Duodenal mucosa (tissue), 2 donors: ENCODE data around the gene RPS8.
"Not testable (repeated sequence)": the region's sequence is repeated elsewhere in the genome, so short reads cannot be mapped to it uniquely, and the experiment has no call there.

Source experiments
- H3K27ac ChIP-seq: one replicate; pipeline ENCODE4 v1.7.0; 2013; ENCODE audit warnings: low read depth, low read length
- H3K27me3 ChIP-seq, 2 donors: one replicate each; pipeline ENCODE4 v1.7.0; 2013; ENCODE audit warnings: low read length in 2 of 2, control low read depth in 1 of 2; ENCODE audit not compliant: insufficient read depth in 2 of 2, control insufficient read depth in 1 of 2
- H3K36me3 ChIP-seq, 2 donors: one replicate each; pipeline ENCODE4 v1.7.0; 2013; ENCODE audit warnings: low read length in 2 of 2, control low read depth in 1 of 2; ENCODE audit not compliant: insufficient read depth in 2 of 2, control insufficient read depth in 1 of 2
- H3K4me1 ChIP-seq, 2 donors: one replicate each; pipeline ENCODE4 v1.7.0; 2013; ENCODE audit warnings: low read length in 2 of 2, control low read depth in 1 of 2; ENCODE audit not compliant: insufficient read depth in 2 of 2, control insufficient read depth in 1 of 2
- H3K4me3 ChIP-seq, 2 donors: one replicate each; pipeline ENCODE4 v1.7.0; 2013; ENCODE audit warnings: low read length in 2 of 2, low read depth in 1 of 2
- H3K9ac ChIP-seq, 2 donors: one replicate each; pipeline ENCODE4 v1.7.0; 2013; ENCODE audit warnings: low read length in 2 of 2, low read depth in 1 of 2
- H3K9me3 ChIP-seq, 2 donors: one replicate each; pipeline ENCODE4 v1.7.0; 2013; ENCODE audit warnings: low read length in 2 of 2, control low read depth in 1 of 2; ENCODE audit not compliant: control insufficient read depth in 1 of 2

The RPS8 gene

GRCh38 chr1:44775078-44775929 is at the start of gene RPS8:
TSS of gene RPS8 (plus strand) at chr1:44775540. CDS start at chr1:44775597, 57 bp downstream.
- peak within 1 kb of the TSS; percentile 87 for H3K27ac ChIP-seq
- H3K9me3 ChIP-seq = no peaks in the 10 kb centered on the region
- peak within 1 kb of the TSS; percentile 93 to 99 for H3K9ac ChIP-seq
- no peaks in the 10 kb centered on the region for H3K27me3 ChIP-seq
- H3K36me3 ChIP-seq = peaks cover 9 to 36% of the 10 kb centered on the region in 2 donors
- H3K4me3 ChIP-seq = peak within 1 kb of the TSS; percentile 90 to 98
- peaks cover 21% of the 10 kb centered on the region in 2 donors for H3K4me1 ChIP-seq

DNA sequence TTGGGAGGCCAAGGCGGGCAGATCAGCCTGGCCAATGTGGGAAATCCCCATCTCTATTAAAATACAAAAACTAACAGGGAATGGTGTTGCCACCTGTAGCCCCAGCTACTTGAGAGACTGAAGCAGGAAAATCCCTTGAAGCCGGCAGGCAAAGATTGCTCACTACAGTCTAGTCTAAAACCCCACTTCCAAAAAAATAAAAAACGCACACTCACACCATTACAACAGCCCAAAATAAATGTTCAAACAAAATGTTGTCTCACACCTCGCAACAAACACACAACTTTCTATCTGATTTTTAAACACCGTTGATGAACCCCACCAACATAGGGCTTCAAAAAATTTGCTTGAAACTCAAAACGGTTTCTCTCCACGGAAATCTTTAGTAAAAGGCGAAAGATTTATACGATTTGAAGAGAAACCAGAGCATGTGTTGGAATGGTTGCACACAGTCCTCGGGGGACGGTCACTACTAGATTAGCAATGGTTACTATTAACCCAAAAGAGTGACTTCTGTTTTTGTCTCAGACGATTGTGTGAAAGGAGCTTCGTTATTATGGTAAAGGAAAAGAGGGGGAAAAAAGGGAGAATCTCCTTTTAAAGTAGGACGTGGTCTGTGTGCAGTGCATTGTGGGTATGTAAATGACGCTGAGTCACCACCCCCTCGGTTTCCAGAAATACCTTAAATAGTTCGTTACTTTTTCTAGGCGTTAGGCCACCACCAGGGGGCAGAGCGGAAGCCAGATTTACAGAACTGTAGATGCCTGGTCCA is 44.4 kb upstream of the RPS8 start, which contains the start of gene RNU5D-1:
TSS of gene RNU5D-1 (minus strand) at position 430 of the 772 bp plus-strand sequence.
- Histone ChIP-seq H3K4me3 (peak within 1 kb of the TSS; percentile 40 to 48), H3K9ac (peak within 1 kb of the TSS; percentile 45 to 69), H3K27ac (peak within 1 kb of the TSS; percentile 94), H3K4me1 (peaks cover 5 to 8% of the 10 kb centered on the region in 2 donors), H3K27me3 (no peaks in the 10 kb centered on the region), H3K36me3 (no peaks in the 10 kb centered on the region), H3K9me3 (no peaks in the 10 kb centered on the region)

DNA sequence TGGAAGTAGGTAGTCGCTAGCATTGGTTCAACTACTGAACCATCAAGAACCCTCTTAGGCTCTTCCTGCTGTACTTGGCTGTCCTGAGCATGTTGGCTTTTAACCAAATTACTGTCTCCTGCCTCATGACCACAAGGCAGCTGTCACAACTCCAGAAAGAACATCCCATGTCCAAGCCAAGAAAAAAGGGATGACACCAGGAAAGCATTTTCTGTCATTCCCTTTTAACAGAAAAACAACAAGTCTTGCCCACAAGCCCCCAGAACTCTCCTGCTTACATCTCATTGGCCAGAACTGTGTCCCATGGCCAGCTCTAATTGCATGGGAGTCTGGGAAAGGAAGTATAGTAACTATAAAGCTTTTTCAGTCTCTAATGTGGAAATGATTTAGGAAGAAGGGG is 42.0 kb upstream of the RPS8 start:
- no peaks in the 10 kb centered on the region for H3K27me3 ChIP-seq
- no peak overlapping the region for H3K9ac ChIP-seq
- H3K27ac ChIP-seq = no peak overlapping the region
- peaks cover 5 to 8% of the 10 kb centered on the region in 2 donors for H3K4me1 ChIP-seq
- no peaks in the 10 kb centered on the region for H3K36me3 ChIP-seq
- H3K4me3 ChIP-seq = no peak overlapping the region
- H3K9me3 ChIP-seq = no peaks in the 10 kb centered on the region

DNA sequence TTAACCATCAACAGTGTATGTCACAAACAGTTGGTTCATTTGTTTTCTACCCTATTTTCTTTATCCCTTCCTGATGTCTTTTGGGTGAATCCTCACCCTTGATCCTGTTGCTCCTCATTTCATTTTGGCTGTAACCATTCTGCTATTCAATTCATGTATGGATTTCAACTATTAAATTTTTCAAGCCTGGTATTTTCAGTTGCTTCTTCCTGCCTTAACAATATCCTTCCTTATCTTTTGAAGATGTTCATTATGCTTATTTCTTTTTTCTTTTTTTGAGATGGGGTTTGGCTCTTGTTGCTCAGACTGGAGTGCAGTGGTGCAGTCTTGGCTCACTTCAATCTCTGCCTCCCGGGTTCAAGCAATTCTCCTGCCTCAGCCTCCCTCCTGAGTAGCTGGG is 41.6 kb upstream of the RPS8 start:
- Histone ChIP-seq H3K36me3 (no peaks in the 10 kb centered on the region), H3K9me3 (no peaks in the 10 kb centered on the region), H3K4me3 (no peak overlapping the region), H3K27ac (no peak overlapping the region), H3K27me3 (no peaks in the 10 kb centered on the region), H3K9ac (no peak overlapping the region), H3K4me1 (peaks cover 5 to 8% of the 10 kb centered on the region in 2 donors)

GRCh38 chr1:44735992-44736391 is 39.3 kb upstream of the RPS8 start:
- H3K36me3 ChIP-seq = no peaks in the 10 kb centered on the region
- H3K27ac ChIP-seq = no peak overlapping the region
- no peak overlapping the region for H3K4me3 ChIP-seq
- H3K9me3 ChIP-seq = no peaks in the 10 kb centered on the region
- H3K4me1 ChIP-seq = peaks cover 15 to 18% of the 10 kb centered on the region in 2 donors
- H3K27me3 ChIP-seq = no peaks in the 10 kb centered on the region
- no peak overlapping the region for H3K9ac ChIP-seq

DNA sequence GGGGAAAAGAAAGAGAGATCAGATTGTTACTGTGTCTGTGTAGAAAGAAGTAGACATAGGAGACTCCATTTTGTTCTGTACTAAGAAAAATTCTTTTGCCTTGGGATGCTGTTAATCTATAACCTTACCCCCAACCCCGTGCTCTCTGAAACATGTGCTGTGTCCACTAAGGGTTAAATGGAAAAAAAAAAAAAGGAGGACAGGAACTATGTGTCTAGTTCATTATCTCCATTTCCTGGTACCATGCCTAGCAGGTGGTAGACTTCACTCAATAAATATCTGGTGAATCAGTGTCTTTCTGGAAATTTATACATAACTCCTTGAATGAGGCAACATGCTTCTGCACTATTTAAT is 36.4 kb upstream of the RPS8 start:
- H3K27ac ChIP-seq, H3K36me3 ChIP-seq, H3K9me3 ChIP-seq, H3K27me3 ChIP-seq: not testable (repeated sequence)
- peaks cover 10 to 14% of the 10 kb centered on the region in 2 donors for H3K4me1 ChIP-seq
- H3K4me3 ChIP-seq = peak overlapping the region; percentile 80 to 87
- peak overlapping the region; percentile 79 to 90 for H3K9ac ChIP-seq

DNA sequence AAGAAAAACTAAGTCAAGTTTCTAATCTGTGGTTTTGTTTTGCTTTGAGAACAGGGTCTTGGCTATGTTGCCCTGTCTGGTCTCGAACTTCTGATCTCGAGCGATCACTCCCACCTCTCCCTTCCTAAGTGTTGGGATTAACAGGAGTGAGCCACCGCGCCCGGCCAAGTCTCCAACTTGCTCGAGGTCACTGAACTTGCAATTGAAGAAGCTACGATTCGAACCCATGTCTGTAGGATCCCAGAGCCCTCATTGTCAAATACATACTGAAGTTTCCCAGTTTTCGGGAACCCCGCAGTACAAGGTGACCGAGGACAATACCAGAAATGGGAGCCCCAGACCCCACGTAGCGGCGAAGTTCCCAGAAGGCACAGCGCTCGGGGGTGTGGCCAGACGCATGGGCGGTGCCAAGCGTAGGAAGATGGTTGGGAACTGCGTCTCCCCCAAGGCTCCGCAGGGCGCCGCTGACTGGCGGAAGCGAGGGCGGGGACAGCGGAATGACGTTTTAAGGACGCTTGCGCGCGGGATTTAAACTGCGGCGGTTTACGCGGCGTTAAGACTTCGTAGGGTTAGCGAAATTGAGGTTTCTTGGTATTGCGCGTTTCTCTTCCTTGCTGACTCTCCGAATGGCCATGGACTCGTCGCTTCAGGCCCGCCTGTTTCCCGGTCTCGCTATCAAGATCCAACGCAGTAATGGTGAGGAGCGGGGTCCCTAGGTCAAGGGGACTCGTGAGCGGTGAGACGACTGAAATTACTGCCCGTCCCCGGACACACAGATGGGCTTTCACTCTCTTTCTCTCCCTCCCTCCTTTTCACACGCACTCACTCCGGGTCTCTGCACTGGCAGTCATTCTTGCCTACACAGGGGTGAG is 35.8 kb upstream of the RPS8 start, which contains the start of gene KIF2C:
TSS of gene KIF2C (plus strand) at position 531 of the 872 bp plus-strand sequence. CDS start at position 627, 96 bp downstream.
- peak within 1 kb of the TSS; percentile 79 to 90 for H3K9ac ChIP-seq
- peaks cover 10 to 14% of the 10 kb centered on the region in 2 donors for H3K4me1 ChIP-seq
- no peaks in the 10 kb centered on the region for H3K27me3 ChIP-seq
- no peaks in the 10 kb centered on the region for H3K9me3 ChIP-seq
- peaks cover 0 to 4% of the 10 kb centered on the region in 2 donors for H3K36me3 ChIP-seq
- peak within 1 kb of the TSS; percentile 80 to 87 for H3K4me3 ChIP-seq
- peak within 1 kb of the TSS; percentile 67 for H3K27ac ChIP-seq

GRCh38 chr1:44740179-44740617 is 35.1 kb upstream of the RPS8 start:
- peak overlapping the region; percentile 80 to 87 for H3K4me3 ChIP-seq
- peak overlapping the region; percentile 60 to 61 for H3K9ac ChIP-seq
- H3K36me3 ChIP-seq = peaks cover 0 to 4% of the 10 kb centered on the region in 2 donors
- H3K9me3 ChIP-seq = no peaks in the 10 kb centered on the region
- peaks cover 10 to 14% of the 10 kb centered on the region in 2 donors for H3K4me1 ChIP-seq
- no peak overlapping the region for H3K27ac ChIP-seq
- H3K27me3 ChIP-seq = no peaks in the 10 kb centered on the region

- no peaks in the 10 kb centered on the region for H3K27me3 ChIP-seq
- H3K27ac ChIP-seq = no peak overlapping the region
- H3K9me3 ChIP-seq = no peaks in the 10 kb centered on the region
- no peak overlapping the region for H3K9ac ChIP-seq
- peaks cover 10 to 14% of the 10 kb centered on the region in 2 donors for H3K4me1 ChIP-seq
- no peak overlapping the region for H3K4me3 ChIP-seq
- peaks cover 4 to 8% of the 10 kb centered on the region in 2 donors for H3K36me3 ChIP-seq
Measured at GRCh38 chr1:44743211-44743610, 32.1 kb upstream of the RPS8 start.
